ENCODE measurements around the gene CNTNAP2.

- TF ChIP-seq, protein P1, sequence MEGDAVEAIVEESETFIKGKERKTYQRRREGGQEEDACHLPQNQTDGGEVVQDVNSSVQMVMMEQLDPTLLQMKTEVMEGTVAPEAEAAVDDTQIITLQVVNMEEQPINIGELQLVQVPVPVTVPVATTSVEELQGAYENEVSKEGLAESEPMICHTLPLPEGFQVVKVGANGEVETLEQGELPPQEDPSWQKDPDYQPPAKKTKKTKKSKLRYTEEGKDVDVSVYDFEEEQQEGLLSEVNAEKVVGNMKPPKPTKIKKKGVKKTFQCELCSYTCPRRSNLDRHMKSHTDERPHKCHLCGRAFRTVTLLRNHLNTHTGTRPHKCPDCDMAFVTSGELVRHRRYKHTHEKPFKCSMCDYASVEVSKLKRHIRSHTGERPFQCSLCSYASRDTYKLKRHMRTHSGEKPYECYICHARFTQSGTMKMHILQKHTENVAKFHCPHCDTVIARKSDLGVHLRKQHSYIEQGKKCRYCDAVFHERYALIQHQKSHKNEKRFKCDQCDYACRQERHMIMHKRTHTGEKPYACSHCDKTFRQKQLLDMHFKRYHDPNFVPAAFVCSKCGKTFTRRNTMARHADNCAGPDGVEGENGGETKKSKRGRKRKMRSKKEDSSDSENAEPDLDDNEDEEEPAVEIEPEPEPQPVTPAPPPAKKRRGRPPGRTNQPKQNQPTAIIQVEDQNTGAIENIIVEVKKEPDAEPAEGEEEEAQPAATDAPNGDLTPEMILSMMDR (IDR thresholded peaks at IDR 0.05): no peak
- no peak for TF ChIP-seq POLR2A (IDR thresholded peaks at IDR 0.05)
Measured at GRCh38 chr7:147193476-147193875, 1076.9 kb downstream of the CNTNAP2 start.

Data from tibial nerve (tissue), 3 donors.